HS-5 (cell line): ENCODE measurements around the gene BATF3.
"Not testable (repeated sequence)": the region's sequence is repeated elsewhere in the genome, so short reads cannot be mapped to it uniquely, and the experiment has no call there.

Experiments used
- DNase-seq: peaks from one replicate; pipeline ENCODE4 v3.0.0-alpha.2; 2012; ENCODE audit warnings: low read depth

BATF3 gene

DNA sequence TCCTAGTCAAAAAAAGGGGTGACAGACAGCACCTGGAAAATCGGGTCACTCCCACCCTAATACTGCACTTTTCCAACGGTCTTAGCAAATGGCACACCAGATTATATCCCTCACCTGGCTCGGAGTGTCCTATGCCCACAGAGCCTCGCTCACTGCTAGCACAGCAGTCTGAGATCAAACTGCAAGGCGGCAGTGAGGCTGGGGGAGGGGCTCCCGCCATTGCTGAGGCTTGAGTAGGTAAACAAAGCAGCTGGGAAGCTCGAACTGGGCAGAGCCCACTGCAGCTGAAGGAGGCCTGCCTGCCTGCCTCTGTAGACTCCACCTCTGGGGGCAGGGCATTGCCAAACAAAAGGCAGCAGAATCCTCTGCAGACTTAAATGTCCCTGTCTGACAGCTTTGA is 41.4 kb downstream of the BATF3 start:
- not testable (repeated sequence) for DNase-seq

GRCh38 chr1:212656730-212657129 is 42.9 kb downstream of the BATF3 start:
- DNase-seq = no peak

- DNase-seq = no peak
Measured at GRCh38 chr1:212655668-212656440, 43.8 kb downstream of the BATF3 start.

DNA sequence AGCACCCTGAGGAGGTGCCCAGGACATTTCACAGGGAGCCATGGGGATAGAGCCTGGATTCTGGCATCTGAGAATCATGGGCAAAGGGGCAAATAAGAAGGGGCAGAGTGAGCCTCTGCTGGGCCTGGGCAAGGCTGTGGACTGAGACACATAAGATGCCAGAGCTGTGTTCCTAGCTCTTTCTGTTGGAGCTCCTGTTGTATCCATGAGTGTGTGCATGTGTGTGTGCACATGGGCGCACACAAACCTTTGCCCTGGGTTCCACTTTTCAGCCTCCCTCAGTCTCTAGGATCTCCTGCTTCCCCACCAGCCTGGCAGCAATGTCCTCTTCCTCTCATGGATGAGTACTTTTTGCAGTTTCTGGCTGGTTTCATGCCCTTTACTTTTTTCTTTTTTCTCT is 47.0 kb downstream of the BATF3 start:
- DNase-seq = no peak

DNA sequence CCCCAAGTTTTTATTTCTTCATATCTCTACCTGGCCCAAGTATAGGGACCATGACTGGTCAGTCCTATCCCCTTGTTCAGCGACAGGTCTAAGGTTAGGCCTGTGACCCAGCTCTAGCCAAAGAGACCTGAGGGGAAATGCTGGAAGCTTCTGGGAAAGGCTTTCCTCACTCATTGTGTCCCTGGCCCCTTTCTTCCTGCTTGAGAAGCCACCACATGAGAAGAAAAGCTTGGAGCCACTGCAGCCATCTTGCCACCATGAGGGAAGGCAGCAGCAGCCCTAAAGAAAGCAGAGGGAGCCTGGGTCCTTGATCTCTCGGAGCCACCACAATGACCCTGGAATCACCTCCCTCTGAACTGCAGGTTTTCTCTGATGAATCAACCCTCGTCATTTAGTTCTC is 47.7 kb downstream of the BATF3 start:
- no peak for DNase-seq

DNA sequence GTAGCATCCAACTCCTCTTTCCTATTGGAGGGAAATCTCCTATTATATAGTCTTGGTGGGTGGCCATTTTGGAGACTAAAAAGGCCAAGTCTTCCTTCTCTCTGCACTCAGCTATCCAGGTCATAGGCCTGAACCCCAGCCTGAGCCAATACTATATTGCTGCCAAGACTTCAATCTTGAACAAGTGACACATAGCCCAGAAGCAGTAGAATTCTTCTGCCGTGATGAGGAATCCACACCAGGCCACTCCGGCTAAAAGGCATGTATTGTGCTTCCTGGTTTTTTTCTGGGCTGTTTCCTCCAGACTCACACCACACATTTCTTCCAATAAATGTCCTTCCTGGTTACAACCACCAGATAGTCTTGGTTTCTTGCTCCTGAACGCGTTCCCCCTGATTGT is 48.1 kb downstream of the BATF3 start:
- DNase-seq = no peak

DNA sequence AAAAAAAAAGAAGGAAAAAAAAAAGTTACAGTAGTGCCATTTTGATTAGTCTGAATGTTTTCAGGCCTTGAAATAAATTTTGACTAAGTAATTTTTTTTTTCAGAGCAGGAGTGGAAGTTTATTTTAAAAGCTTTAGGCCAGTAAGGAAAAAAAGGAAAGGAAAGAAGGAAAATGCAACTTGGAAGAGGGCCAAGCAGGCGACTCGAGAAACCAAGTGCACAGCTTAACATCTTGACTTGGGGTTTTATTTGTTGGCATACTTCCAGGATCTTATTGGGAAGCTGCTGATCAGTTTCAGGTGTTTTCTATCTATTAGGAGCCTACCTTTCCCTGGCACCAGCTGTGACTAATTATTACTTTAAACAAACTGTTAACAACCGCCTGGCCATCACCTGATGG is 49.4 kb downstream of the BATF3 start:
- DNase-seq = no peak

DNA sequence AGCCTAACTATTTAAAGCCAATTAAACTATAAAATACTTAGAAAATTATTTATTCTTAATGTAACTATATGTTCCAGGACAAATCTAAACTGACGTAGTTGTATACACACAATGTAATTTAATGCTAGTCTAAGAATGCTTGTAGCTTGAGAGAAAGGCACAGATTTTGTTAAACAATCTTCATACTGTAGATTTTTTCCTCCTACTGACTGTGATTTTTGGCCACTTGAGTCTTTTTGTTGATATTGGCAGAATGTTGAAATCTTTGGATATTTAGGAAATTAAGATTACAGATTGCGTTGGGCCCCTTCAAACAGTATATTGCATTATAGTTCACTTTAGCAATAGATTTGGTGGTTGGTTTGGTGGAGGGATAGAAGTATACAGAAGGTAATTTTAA is 50.6 kb downstream of the BATF3 start:
- DNase-seq = no peak

GRCh38 chr1:212648431-212648830 is 51.2 kb downstream of the BATF3 start:
- no peak for DNase-seq

DNA sequence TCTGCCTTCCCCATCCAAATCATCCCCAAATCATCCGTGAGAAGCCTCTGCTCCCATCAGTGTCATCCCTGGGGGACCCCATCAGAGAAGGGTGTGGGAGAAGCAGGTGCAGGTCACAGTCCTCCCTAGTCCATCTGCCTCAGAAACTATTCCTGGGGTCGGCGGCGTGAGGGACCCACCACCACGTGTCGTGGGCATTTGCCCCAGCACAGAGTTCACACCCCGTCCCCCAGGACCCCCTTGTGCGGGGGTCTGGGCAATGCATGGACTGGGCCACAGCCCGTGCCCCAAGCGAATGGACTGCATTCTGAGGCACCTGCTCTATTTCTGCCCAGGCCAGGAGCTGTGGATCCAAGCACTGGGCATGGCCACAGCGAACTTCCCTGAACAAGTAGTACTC is 52.6 kb downstream of the BATF3 start:
- DNase-seq = no peak

- no peak for DNase-seq
Measured at GRCh38 chr1:212646588-212646987, 53.1 kb downstream of the BATF3 start.

- no peak for DNase-seq
Measured at GRCh38 chr1:212645546-212646543, 53.8 kb downstream of the BATF3 start.

DNA sequence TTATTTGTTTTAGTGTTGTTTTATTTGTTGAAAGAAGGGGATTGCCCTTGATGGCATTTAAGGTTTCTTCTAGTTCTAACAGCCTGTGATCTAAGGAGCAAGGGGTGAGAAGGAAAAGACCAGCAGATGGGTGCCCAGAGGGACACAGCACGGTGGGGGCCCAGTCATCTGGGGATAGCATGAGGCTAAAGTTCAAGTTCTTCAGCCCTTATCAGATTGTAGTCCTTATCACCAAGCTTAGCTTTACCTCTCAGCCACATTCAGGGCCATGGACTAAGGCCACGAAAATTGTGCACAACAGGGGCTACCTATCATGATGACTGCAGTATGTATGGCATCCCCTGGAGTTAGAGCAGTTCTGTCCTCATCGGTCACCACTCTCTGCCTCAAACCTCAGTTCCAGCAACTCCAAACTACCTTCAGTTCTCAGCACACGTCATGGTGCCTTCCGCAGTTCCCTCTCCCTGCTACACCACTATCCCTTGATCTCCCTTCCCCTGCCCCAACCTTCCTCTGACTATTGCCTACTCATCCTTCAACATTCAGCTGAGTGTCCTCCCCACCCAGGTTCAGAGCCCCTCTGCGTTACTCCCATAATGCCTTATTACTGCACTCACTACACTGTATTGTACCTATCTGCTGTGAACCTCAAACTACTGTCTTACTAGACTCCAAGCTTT is 54.6 kb downstream of the BATF3 start:
- no peak for DNase-seq

DNA sequence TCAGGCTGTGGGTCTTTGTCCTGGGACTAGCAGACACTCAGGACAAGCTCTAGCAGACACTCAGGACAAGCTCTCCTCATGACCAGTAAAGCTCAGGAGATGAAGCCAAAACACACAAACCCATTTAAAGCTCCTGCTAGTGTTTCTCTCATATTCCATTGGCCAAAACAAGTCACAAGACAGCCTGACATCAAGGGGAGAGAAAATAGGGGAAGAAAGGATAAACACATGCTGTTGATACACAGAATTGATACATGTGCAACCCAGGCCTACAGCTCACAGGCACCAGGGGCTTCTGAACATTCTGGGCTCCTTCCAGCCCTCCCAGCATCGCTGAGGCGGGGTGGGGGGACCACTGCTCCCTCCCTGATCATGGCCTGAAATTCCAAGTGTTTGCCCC is 55.8 kb downstream of the BATF3 start:
- no peak for DNase-seq

DNA sequence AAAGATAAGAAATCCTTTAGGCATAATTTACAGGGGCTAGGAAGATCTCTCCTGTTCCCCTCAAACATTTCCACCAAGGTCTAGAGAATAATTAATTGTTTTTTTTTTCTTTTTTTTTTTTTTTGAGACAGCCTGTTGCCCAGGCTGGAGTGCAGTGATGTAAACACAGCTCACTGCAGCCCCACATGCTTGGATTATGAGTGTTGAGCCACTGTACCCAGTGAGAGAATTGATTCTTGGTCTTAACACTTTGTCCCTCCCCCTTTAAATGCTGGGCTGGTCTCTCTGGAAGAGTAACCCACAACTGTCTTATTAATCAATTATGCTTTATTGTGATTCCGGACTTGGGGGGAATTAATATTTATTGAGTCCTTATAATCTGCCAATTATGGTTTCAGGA is 57.7 kb downstream of the BATF3 start:
- DNase-seq = no peak

GRCh38 chr1:212640223-212640878 is 59.3 kb downstream of the BATF3 start:
- DNase-seq = no peak

- DNase-seq = not testable (repeated sequence)
Measured at GRCh38 chr1:212639524-212639923, 60.1 kb downstream of the BATF3 start.

DNA sequence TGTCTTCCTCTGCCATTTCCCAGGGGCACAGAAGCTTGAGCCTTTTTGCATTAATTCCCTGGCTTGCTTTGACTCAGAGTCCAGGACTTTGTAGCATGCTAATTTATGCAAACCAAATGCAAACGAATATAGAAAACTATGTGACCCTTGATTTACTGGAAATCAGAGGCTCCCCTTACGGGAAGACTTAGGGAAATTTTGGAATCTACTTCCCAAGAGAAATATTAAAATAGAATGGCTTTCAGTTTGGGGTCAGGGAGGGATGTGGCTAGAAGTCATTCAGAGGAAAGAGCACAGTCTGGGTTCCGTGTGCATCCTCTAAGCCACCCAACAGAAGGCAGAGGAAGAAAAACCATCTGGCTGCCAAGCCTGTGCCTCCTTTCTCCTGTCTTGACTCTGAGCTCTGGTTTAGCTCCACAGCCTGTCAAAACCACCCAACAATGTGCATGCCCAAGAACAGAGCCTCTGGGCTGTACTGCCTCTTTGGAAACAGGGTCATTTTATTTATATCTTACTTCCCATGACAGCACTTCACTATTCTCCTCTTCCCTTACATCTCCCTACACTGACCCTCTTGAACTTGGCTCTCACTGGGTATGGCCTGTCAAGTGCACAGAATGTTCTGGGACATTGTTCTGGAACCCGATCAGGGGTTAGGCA is 61.0 kb downstream of the BATF3 start:
- DNase-seq = no peak

DNA sequence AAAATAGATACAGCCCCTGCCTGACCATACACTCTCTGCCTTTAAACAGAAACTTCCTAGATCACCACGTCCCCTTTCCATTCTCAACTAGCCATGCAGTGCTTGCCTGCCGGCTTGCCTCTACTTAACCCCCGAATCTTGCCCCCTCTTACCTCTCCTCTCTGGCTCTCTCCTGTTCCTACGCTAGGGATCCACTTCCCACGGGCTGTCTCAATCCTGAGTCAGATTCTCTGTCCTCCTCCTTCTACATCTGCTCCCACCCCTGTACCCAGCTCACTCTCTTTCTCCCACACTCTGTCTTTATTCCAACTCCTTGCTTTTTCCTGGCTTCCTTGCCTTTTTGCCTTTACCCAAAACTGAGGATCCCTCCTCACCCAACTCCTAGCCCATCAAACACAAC is 61.7 kb downstream of the BATF3 start:
- no peak for DNase-seq
